GM19035 (cell line): ENCODE results near the gene ADAMTS13.
A peak's percentile ranks its signal among the peaks of the same experiment; 100 is the strongest.
"Not testable (repeated sequence)": the region's sequence is repeated elsewhere in the genome, so short reads cannot be mapped to it uniquely, and the experiment has no call there.

Experiments
- ATAC-seq: cut with Tn5 transposase; IDR thresholded peaks from one replicate; pipeline ENCODE4 v1.9.1; 2021; ENCODE audit not compliant: unreplicated experiment

ADAMTS13 gene

DNA sequence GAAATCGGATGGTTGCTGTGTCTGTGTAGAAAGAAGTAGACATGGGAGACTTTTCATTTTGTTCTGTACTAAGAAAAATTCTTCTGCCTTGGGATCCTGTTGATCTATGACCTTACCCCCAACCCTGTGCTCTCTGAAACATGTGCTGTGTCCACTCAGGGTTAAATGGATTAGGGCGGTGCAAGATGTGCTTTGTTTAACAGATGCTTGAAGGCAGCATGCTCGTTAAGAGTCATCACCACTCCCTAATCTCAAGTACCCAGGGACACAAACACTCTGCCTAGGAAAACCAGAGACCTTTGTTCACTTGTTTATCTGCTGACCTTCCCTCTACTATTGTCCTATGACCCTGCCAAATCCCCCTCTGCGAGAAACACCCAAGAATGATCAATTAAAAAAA lies 30.7 kb upstream of the ADAMTS13 start:
- ATAC-seq = not testable (repeated sequence)

DNA sequence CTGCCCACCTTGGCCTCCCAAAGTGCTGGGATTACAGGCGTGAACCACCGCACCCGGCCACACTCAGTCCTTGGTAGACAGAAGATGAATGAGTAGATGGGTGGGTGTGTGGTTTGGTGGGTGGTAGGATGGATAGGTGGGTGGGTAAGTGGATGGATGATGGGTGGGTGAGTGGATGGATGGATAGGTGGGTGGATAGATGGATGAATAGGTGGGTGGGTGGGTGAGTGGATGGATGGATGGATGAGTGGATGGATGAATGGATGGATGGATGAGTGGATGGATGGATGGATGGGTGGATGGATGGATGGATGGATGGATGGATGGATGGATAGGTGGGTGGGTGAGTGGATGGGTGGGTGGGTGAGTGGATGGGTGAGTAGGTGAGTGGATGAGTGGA lies 29.9 kb upstream of the ADAMTS13 start:
- ATAC-seq = not testable (repeated sequence)

DNA sequence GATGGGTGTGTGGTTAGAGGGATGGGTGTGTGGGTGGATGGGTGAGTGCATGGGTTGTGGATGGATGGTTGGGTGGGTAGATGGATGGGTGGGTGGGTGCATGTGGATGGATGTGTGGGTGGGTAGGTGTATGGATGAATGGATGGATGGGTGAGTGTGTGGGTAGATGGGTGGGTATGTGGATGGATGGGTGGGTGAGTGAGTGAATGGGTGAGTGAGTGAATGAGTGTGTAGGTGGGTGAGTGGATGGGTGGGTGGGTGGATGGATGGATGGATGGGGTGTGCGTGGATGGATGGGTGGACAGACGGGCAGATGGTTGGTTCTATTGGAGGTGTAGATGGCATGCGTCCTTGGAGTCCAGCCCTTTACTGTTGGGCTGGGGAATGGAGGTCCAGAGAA lies 28.8 kb upstream of the ADAMTS13 start:
- no peak for ATAC-seq

DNA sequence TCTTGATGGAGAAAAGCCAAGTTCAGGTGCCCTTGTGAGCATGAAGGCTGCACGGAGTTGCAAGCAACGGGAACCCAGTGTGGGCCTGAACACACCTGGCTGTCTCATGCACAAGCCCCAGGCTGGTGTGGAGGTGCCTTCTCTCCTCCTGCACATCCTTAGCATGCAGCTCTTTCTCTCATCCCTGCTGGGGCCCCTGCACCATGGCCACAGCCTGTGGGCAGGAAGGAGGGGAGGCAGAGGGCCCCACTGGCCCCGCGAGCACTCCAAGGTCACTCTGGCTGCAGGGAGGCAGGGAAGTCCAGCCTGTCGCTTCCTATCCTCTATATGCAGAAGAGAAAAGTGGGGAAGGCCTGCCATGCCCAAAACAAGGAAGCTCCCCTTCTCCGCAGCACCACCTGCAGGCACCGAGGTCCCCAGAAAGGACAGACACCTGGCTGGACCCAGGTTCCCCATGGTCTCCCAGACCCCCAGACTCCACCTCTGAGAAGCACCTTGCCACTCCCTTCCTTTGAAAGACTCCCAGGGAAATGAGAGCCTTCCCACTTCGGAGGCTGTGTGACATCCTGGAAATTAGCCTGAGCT lies 27.4 kb upstream of the ADAMTS13 start:
- ATAC-seq = no peak

DNA sequence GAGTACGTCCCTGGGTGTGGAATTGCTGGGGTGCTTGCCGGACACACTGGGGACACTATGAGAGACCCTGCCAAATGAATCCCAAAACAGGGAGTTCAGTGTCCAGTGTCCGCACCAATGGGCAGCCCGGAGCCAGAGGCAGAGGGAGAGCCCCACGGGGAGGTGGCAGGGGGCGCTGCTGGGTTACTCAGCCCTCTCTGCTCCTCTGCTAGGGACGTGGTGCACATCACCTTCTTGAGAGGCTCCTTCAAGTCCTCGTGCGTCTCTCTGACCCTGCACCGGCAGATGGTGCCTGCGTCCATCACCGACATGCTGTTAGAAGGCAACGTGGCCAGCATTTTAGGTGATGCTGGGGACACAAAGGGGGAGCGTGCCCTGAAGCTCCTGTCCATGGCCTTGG lies 25.2 kb upstream of the ADAMTS13 start:
- ATAC-seq = no peak

DNA sequence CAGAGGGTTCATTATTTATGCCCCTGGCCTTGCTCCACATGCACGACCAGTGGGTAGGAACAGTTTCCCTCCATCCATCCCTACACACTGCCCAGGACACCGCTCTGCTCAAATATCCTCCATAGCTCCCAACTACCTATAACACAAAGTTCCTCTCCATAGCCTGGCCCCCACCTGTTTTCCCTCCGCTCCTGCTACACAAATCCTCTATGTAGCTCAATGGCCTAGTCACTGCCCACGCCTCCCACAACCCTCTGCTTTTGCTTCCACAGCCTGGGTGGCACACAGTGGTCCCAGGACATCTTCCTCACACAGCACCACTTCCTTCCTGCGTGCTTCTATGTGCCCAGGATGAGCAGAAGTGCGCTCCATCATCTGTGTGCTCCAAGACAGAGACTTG lies 24.8 kb upstream of the ADAMTS13 start:
- no peak for ATAC-seq

DNA sequence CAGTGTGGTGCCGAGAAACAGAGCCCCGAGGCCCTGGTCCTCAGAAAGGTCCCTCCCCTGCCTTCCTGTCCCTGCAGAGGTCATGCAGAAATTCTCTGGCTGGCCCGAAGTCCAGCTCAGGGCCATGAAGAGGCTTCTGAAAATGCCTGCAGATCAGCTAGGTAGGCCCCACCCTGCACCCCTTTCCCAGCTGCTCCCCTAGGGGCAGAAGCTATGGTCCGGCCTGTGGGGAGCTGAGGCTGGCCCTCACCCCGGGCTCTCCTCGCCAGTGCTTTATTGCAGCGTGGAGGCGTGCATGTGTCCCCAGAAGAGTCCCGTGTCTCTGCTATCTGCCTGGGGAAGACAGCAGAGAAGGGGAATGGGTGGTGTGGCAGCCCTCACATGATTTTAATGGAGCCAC lies 24.3 kb upstream of the ADAMTS13 start:
- no peak for ATAC-seq

DNA sequence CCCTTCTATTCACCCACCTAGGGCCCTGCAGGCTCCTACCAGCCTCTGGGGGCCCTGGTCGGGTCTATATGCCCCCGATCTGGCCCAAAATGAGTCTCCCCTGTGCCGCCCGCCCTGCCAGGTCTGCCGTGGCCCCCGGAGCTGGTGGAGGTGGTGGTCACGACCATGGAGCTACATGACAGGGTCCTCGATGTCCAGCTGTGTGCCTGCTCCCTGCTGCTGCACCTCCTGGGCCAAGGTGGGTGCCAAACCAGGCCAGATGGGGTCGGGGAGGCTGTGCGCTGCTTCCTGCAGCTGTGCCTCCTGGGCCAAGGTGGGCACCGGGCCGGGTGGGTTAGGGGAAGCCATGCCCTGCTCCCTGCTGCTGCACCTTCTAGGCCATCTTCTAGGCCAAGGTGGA lies 21.9 kb upstream of the ADAMTS13 start:
- no peak for ATAC-seq

DNA sequence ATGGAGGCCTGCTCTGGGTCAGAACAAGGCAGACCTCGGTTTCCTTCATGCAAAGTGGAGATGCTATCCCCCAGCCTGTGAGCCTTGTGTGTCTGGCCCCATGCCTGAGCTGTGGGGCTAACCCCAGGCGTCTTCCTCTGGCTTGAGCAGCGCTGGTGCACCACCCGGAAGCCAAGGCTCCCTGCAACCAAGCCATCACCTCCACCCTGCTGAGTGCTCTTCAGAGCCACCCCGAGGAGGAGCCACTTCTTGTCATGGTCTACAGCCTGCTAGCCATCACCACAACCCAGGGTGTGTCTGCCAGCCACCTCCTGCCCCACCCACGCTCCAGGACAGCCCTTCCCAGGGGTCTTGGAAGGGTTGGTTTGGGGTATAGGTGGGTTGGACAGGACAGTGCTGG lies 20.6 kb upstream of the ADAMTS13 start:
- no peak for ATAC-seq

DNA sequence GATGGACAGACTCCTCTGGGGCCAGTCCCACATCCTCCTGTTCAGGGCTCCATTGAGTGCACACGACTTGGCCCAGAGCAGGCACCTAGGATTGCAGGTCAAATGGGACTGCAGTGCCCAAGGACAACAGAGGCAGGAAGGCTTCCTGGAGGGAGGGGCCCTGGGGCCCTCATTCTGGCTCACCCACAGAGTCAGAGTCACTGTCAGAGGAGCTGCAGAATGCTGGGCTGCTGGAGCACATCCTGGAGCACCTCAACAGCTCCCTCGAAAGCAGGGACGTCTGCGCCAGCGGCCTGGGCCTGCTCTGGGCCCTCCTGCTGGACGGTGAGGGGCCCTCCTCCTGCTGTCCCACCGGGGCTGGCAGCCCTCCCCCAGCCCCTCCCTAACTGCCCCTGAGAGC lies 19.5 kb upstream of the ADAMTS13 start:
- no peak for ATAC-seq

DNA sequence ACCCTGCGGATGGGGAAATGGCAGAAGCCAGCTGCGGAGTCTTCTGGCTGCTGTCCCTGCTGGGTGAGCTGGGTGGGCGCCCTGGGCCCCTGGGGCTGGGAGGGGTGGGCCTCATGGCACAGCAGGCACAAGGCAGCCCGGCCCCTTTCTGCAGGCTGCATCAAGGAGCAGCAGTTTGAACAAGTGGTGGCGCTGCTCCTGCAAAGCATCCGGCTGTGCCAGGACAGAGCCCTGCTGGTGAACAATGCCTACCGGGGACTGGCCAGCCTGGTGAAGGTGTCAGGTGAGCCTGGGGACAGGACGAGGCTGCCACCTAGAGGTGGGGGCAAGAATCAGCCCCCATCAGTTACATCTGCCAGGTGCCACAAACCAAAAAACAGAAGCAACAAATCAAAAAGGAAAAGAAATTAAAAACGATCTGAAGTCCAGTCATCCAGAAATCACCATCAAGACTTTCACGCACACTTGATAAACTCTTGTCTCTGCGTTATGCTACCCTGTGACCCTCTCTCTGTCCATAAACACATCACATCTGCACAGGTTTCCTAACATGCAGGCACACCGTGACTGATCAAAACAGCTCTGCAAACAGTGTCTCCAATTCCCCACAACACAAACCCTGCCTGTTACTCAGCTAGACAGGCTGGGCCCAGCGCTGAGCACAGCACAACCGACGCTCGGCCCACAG lies 18.3 kb upstream of the ADAMTS13 start:
- no peak for ATAC-seq

DNA sequence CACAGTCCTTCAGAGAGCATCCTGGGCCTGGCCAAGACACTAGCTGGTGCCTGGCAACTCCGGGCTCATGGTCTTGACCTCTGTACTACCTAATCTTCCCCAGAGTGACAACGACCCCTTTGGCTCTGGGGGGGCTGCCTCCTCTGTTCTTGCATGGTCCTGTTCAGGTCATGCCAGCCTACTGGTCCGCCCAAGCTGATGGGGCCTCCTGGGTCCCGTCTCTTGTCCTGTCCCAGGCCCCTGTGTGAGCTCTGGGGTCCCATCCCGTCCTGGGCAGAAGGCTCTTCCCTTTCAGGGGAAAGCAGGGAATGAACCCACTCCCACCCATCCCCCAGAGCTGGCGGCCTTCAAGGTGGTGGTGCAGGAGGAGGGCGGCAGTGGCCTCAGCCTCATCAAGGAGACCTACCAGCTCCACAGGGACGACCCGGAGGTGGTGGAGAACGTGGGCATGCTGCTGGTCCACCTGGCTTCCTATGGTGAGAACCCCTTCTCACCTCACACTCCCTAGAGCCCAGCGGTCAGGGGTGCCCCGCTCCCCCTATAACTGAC lies 17.6 kb upstream of the ADAMTS13 start:
- no peak for ATAC-seq

DNA sequence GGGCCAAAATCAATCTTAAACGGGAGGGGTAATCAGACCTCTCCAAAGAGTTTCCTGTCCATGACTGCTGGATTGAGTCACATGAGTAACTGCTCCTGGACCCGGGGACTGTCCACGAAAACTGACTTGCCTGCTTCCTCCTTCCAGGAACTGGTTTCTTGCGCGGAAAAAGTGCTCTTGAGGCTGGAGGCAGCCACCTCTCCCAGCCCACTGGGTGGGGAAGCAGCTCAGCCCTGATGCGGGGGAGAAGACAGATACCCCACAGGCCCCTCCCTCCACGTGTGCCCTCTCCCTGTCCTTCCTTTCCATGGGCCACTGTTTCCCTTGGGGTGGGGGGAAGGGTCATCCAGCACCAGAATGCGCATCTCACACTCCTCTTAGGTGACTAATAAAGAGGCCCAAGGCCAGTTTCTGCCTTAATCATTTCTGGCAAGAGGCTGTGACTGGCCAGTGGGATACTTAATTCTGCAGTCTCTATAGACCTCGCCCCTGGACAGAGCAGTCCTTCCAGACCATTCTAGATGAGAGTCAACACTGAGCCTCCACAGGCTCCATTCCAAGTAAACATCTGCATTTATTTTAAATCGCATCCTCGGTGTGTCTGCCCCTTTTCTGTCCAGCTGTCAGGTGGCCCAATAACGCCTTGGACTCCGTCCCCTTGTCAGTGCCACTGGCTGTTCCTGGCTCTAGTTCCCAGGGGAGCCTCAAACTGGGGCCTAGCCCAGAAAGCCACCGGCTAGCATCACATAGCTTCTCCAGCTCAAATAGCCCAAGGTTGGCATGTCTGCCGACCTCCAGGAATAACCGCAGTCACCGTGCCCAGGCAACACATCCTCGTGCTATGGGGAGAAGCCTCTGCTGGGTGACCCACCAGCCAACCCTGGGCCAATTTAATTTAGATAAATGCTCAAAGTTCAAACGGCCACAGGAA lies 16.4 kb upstream of the ADAMTS13 start:
- no peak for ATAC-seq

DNA sequence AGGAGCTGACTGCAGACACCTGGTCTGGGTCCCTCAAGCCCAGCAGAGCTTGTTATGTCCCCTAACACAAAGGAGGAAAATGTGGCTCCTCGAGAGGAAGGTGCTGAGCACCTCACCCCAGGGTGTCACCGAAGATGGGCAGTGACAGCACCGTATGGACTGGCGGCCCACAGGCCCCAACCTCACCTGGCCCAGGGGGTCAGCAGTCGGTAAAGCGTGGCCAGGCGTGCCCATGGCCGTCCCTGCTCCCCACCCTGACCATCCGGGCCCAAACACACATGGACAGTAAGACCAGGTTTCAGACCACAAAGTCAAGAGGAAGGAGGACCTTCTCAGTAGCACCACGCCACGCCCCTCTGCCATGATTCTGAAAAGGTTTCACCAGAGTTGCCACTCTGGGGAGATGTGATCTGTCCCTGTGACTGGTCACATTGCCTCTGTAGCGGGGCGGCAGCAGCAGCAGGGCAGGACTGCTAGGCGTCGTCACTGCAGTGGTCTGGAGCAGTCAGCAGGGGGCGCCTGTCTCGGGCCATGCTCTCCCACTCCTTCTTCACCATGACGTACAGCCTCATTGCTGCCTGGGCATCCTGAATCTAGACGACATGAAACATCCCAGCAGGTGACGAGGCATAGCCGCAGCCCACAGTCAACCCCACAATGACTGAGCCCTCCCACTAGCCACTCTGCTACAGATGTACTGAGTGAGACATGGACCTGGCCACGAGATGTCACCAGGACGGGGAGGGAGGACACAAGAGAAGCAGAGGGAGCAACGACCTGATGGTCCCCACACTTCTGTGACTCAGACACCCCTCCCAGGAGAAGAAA lies 15.5 kb upstream of the ADAMTS13 start:
- no peak for ATAC-seq

DNA sequence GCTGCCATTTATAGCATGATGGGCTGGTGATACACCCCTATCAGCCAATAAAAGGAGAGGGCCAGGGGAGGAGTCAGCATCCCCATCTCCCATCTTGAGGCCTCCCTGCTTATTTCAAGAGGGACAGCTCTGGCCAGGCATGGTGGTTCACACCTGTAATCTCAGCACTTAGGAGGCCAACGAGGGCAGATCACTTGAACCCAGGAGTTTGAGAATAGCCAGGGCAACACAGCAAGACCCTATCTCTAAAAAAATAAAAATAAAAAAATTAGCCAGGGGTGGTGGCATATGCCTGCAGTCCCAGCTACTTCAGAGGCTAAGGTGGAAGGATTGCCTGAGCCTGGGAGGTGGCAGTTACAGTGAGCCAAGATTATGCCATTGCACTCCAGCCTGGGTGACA lies 14.1 kb upstream of the ADAMTS13 start:
- no peak for ATAC-seq

DNA sequence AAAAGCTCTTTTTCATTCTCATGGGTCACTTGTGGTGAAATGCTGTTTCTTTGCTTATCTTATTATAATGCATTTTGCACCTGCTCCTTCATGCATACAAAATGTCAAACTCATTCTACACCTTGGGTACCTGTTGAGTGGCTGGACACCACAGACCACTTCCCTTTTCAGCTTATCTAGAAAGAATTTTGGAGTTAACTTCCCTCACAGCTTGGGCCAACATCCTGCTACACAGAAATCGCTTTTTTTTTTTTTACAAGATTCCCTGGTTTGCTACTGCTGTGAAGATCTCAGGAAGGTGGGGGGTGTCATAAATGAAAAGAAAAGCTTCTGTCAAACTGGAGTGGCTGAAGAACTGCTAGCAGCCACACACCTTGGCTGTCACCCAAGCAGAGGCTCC lies 7.0 kb upstream of the ADAMTS13 start:
- no peak for ATAC-seq

DNA sequence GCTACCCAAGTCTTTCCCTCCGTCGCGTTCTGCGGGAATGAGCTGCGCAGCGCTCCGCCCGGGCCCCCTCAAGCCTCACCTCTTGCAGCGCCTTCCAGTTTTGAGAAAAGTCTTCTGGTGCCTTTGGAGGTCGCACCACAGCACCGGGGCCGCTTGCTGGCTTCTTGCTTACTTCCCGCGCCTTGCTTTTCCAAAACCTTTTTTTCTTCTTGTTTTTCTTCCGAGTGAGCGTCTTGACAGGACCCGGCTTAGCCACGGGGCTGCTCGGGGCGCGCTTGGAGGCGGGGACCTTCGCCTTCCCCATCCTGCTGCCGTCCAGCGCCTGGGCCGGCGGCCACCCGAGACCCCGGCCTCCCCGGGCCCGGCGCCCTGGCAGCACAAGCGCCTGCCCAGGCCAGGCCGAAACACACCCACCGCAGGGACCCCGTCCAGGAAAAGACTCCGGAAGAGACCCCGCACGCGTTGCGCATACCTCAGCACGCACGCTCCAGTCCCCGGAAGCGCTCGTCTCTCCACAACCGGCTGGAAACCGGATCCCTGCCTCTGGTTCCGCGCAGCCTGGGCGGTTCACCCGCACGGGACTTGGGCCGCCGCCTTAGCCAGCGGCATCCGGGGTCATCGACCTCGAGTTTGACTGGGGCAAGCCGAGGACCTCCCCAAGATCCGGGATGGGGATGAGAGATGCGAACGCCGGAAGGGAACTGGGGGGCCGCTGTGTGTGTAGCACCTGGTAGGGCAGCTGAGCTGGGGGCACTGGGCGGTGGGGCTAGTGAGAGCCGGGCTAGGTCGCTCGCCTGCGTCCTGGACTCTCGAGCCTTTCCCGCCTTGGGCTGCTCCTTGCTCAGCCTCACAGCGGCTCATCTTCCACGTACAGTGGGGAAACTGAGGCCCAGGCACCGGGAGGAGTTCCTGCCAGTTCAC lies 4.4 kb upstream of the ADAMTS13 start, which contains the start of gene REXO4:
REXO4 (minus strand) TSS at position 470 of the 921 bp plus-strand sequence; CDS start at position 304, 166 bp downstream.
- peak; percentile 57 for ATAC-seq

DNA sequence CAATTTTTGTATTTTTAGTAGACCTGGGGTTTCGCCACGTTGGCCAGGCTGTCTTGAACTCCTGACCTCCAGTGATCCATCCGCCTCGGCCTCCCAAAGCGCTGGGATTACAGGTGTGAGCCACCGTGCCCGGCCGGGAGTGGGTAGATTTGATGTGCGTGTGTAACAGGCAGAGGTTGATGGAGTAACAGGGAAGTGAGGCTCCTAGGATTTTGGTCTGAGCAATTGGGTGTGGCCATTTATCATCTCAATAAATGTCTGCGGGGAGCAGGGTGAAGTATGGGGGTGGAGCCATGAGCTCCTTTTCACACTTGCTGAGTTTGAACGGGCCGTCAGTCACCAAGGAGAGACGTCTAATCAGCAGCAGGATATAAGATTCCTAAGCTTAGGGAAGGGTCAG lies 3.2 kb upstream of the ADAMTS13 start:
- ATAC-seq = no peak

DNA sequence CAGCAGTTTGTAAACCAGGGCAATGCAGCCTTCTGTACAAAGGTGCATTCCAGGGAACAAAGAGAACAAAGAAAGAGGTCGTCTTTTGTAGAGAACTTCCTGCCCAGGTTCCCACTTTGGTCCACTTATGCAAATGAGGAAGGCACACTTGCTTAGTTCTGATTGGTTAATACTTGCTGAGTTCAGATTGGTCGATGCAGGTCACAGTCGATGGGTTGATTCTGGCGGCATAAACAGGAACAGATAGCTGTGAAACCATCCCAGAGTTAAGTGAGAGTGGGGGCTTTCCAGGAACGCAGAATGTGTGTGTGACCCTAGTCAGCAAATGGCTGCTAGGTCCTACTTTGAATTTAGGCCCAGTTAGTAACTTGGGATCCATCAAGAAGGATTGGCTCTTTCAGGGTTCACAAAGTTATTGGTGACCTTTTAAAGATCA lies 1.8 kb upstream of the ADAMTS13 start:
- no peak for ATAC-seq

DNA sequence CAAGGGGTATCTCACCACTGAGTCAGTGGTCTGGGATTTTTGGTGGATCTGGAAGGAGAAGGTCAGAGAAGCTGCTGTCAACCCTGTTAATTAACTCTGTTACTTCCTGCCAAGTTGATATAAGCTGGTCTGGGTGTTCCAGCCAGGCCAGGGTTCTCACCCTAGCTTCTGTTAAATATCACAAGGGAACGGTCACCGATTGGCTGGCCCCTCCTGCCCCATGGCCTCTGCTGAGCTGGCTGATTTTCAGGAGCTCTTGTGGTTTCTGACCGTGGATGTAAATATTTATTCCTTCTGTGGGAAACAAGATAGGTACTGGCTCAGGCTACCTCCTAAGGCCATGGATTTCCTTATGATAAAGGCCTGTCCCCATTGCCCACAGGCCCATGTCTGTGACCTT lies 1.0 kb downstream of the ADAMTS13 start:
- ATAC-seq = no peak
